H7 (cell line): ENCODE results near the gene PCSK4. TPM values are rescaled to one million over a fixed set of nuclear protein-coding genes. Genes with fewer than 3 reads are reported as not detected.
"Not testable (repeated sequence)": the region's sequence is repeated elsewhere in the genome, so short reads cannot be mapped to it uniquely, and the experiment has no call there.

ENCODE experiments used
- DNase-seq: peaks from one replicate; pipeline ENCODE4 v3.0.0; 2012
- H3K27me3 ChIP-seq: 2 replicates; pipeline ENCODE4 v1.6.0; 2011; ENCODE audit warnings: mild to moderate bottlenecking, low read length; ENCODE audit not compliant: control insufficient read depth, insufficient read depth
- H3K36me3 ChIP-seq: replicated peaks from 2 replicates; pipeline ENCODE4 v1.5.1; 2011; ENCODE audit warnings: low read length; ENCODE audit not compliant: control insufficient read depth, insufficient read depth
- H3K4me3 ChIP-seq: 2 replicates; pipeline ENCODE4 v1.5.1; 2011; ENCODE audit warnings: low read depth, mild to moderate bottlenecking, control low read depth, low read length, moderate library complexity; ENCODE audit not compliant: insufficient read depth
- total RNA-seq: library from RNA; depleted of rRNA; stranded (reverse); fragments of >200 nt; shearing (Covaris generic); gene quantifications from 2 replicates; pipeline ENCODE4 v1.2.3, GENCODE V29; 2014

Gene PCSK4
- total RNA-seq, 1 experiment from 2014 or later: 5.5 TPM

DNA sequence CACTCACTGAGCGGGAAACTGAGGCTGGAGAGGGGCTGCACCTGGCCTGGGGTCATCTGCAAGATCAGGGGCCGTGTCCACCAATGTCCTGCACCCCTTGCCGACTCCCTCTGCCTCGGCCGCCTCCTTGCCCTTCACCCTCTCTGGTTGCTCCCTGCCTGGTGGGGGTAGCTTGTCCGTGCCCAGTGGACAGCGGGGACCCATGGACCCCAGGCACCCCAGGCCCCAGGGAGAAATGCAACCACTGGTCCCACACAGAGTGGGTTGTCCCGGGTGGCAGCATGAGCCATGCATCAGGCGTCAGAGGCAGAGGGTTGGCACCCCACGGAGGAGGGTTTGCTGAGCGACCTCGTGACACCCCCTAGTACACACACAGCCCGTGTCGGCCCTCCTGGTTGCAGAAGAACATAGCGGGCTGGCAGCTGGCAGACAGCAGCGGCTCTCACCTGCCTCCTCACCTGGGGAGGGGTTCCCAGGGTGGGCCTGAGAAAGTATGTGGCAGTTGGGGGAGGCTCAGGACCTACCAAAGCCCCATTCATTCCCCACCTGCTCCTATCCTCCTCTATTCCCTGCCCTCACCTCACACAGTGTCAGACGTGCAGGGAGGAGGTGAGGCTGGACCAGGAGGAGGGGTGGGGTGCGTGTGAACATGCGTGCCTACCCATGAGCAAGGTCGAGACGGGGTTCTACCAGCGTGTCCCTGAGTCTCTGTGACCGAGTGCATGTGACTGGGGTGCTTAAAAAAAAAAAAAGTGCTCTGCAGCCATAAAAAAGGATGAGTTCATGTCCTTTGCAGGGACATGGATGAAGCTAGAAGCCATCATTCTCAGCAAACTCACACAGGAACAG lies 14.0 kb upstream of the PCSK4 start:
- Histone ChIP-seq H3K36me3 (no peaks in the 10 kb centered on the region), H3K27me3 (peaks cover 12% of the 10 kb centered on the region), H3K4me3 (peak overlapping the region; percentile 0; the same call in 1 of the 2 replicates)
- DNase-seq: no peak

DNA sequence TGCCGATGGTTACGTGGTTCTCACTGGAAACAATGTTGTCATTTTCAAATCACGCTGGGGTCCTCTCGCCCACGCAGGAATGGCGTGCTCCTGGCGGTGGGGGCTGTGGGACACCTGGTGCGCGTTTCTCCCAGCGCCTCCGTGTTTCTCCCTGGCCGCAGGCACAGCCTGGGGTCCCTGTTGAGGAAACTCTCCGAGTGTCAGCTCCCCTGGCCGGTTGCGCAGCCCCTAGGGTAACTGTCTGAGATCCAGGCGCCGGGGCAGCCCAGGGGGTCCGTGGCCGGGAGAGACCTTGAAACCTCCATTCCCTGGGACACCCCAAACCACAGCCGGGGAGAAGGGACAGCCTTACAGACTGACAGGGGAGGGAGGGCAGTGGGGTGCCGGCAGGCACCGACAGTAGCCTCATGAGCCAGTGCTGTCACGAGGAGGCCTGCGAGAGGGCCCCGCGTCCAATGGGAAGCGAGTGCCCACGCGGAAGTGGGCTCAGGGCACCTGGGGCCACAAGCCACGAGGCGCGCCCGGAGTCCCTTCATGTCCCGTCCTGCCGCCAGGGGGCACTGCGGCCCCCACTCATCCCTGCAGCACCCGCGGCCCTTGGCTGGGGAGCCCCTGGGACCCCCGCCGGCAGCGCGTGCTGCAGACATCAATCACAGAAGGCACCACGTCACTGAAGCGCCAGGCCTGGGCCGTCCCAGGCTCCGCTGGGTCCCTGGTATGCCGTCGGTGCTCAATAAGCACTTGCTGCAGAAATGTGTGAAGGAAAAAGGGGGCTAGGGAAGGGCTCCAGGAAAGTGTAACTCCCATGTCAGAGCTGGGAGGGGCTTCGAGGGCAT lies 13.2 kb upstream of the PCSK4 start:
- peak overlapping the region; percentile 24; the same call in 1 of the 2 replicates for H3K4me3 ChIP-seq

DNA sequence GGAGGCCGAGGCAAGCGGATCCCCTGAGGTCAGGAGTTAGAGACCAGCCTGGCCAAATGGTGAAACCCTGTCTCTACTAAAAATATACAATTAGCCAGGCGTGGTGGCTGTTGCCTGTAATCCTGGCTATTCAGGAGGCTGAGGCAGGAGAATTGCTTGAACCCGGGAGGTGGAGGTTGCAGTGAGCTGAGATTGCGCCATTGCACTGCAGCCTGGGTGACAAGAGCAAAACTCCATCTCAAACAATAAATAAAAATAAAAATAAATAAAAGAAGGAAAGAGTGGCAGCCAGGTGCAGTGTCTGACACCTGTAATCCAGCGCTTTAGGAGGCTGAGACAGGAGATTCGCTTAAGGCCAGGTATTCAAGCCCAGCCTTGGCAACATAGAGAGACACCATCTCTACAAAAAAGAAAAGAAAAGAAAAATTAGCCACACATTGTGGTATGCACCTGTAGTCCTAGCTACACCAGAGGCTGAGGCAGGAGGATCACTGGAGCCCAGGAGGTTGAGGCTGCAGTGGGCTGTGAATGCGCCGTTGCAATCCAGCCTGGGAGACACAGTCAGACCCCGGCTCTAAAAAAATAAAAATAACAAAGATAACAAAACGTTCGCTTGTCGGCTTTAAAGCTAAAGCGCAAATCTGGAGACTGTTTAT lies 12.4 kb upstream of the PCSK4 start:
- DNase-seq: no peak
- Histone ChIP-seq H3K4me3 (no peak overlapping the region), H3K27me3 (peaks cover 12% of the 10 kb centered on the region), H3K36me3 (no peaks in the 10 kb centered on the region)

More for the DNA sequence above, 13.2 kb upstream of the PCSK4 start:
- Histone ChIP-seq H3K36me3 (no peaks in the 10 kb centered on the region), H3K27me3 (peaks cover 12% of the 10 kb centered on the region)
- DNase-seq: peak; percentile 94

DNA sequence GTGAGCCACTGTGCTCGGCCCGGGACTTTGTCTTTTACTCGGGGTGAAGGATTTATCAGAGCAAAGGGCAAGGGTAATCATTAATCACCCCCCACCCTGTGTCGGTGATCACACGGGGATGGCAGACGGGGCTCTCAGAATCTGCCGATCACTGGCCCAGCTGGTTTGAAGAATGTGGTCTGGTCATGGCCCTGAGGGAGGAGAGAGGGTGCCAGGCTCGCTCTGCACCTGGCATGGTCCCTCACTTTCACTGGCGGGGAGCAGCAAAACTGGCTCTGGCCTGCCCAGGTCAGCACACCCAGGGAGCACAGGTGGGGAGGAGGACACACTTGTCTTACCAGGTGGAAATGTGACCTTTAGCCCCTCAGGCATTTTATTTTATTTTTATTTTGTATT lies 11.0 kb upstream of the PCSK4 start:
- Histone ChIP-seq H3K4me3 (no peak overlapping the region), H3K27me3 (peaks cover 12% of the 10 kb centered on the region), H3K36me3 (no peaks in the 10 kb centered on the region)
- DNase-seq: no peak

DNA sequence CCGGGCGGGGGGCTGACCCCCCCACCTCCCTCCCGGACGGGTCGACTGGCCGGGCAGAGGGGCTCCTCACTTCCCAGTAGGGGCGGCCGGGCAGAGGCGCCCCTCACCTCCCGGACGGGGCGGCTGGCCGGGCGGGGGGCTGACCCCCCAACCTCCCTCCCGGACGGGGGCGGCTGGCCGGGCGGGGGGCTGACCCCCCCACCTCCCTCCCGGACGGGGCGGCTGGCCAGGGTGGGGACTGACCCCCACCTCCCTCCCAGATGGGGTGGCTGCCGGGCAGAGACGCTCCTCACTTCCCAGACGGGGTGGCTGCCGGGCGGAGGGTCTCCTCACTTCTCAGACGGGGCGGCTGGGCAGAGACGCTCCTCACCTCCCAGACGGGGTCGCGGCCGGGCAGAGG lies 9.1 kb upstream of the PCSK4 start:
- H3K36me3 ChIP-seq, DNase-seq, H3K4me3 ChIP-seq: not testable (repeated sequence)
- H3K27me3 ChIP-seq: peaks cover 12% of the 10 kb centered on the region

DNA sequence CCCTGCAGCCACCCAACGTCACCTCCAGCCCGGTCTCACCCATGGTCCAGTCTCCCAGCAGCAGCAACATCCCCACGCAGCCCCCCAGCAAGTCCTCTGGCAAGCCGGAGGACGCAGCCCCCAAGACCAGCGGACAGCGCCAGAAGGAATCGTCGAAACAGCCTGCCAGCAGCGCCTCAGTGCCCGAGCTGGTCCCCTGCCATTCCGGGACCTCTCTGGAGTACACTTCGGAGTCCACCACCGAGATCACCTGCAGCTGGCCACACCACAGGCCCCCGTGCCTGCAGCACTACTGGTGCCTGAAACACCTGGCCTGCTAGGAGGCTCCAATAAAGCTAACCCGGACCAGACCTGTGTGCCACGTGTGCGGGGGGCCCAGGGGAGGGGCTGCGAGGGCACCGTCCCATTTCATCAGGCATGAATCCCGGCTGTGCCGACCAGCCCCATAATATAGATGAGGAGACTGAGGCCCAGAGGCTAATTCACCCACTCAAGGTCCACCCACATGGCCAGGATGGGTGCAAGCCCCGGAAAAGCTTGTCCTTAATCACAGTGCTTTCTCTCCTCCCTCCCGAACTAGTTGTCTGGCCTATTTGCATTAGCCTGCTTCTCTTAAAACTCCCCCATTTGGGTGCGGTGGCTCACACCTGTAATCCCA lies 7.6 kb upstream of the PCSK4 start:
- no peak for DNase-seq
- Histone ChIP-seq H3K27me3 (peaks cover 3% of the 10 kb centered on the region; the same call in 1 of the 2 replicates), H3K4me3 (no peak overlapping the region), H3K36me3 (no peaks in the 10 kb centered on the region)

DNA sequence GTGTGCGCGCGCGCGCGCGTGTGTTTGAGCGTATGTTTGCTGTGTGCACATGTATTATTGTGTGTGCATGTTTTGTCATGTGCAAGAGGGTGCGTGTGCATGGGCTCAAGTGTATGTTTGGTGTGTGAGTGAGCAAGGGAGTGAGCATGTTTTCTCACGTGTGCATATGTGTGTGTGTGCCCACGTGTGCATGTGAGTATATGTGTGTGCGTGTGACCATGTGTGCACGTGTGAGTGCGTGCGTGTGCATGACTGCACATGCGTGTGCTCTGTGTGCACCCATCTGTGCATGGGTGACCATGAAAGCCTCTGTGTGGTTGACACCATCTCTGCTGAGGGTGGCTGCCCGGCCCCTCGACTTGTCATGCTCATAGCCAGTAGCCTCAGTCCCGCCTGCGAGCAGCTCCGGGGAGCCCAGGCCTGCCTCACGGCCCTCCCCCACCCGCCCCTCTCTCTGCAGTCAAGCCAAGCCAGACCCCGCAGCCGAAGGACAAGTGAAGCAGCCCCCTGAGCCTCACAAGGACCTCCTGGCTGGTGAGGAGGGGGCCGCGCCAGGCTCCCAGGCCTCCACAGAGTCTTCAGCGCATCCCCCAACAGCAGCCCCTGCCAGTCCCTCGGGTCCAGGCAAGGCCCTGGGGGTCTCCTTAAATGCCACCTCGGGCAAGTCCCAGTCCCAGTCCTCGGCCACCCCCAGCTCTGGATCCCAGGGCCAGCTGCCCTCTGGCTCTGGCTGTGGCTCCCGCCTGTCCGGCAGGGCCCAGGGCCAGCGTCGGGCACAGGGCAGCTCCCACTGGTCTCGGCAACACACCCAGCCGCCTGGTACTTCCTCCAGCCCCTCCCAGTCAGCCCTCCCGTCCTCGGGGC lies 6.8 kb upstream of the PCSK4 start:
- no peak for DNase-seq
- H3K27me3 ChIP-seq: peaks cover 8% of the 10 kb centered on the region
- H3K4me3 ChIP-seq: no peak overlapping the region
- no peaks in the 10 kb centered on the region for H3K36me3 ChIP-seq

DNA sequence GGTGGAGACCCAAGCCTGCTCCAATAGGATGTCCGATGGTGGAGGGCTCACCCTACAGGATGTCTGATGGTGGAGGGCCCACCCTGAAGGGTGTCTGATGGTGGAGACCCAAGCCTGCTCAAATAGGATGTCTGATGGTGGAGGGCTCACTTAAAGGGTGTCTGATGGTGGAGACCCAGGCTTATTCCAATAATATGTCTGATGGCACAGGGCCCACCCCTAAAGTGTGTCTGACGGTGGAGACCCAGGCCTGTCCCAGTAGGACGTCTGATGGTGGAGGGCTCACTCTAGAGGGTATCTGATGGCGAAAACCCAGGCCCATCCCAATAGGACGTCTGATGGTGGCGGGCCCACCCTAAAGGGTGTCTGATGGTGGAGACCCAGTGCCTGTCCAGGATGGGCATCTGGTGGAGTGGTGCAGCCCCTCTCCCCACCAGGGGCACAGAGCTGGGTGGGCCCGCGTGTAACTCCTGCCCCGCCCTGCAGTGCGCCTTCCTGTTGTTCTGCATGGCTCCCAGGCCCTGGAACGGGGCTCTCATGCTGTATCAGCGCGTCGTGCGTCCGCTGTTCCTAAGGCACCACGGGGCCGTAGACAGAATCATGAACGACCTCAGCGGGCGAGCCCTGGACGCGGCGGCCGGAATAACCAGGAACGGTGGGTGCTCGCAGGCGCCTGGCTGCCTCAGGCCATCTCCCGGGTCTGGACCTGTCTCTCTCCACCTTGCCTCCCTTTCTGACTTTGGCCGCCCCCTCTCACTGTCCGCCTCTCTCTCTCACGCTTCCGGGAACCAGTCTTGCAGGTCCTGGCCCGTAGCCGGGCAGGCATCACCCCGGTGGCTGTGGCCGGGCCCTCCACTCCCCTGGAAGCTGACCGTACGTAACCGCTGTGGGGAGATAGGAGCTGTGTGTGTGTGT lies 5.9 kb upstream of the PCSK4 start:
- no peaks in the 10 kb centered on the region for H3K36me3 ChIP-seq
- H3K4me3 ChIP-seq: no peak overlapping the region
- H3K27me3 ChIP-seq: peaks cover 17% of the 10 kb centered on the region
- no peak for DNase-seq

DNA sequence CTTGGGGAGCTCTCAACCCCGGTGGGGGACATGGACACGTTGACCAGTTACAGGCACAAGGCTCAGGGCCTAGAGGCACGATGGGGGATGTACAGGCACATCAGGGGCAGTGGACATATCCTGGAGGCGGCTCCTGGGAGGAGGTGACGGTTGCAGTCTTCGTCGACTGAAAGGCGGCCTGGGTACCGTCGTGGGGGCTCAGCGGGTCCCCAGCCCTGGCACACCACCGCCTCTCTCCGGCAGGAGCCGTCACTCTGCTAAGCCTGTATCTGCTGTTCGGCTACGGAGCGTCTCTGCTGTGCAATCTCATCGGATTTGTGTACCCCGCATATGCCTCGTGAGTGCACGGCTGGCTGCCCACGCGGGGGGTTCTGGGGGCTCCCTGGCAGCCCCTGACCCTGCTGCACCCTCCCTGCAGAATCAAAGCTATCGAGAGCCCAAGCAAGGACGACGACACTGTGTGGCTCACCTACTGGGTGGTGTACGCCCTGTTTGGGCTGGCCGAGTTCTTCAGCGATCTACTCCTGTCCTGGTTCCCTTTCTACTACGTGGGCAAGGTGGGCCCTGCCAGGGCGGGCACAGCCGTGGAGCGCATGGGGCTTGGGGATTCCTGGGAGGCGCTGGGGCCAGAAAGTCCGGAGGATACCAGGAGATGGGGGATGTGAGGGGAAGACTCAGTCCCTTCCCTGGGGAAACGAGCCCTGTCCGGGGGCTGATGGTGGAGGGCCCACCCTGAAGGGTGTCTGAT lies 5.1 kb upstream of the PCSK4 start:
- Histone ChIP-seq H3K4me3 (no peak overlapping the region), H3K36me3 (no peaks in the 10 kb centered on the region), H3K27me3 (peaks cover 17% of the 10 kb centered on the region)
- no peak for DNase-seq

DNA sequence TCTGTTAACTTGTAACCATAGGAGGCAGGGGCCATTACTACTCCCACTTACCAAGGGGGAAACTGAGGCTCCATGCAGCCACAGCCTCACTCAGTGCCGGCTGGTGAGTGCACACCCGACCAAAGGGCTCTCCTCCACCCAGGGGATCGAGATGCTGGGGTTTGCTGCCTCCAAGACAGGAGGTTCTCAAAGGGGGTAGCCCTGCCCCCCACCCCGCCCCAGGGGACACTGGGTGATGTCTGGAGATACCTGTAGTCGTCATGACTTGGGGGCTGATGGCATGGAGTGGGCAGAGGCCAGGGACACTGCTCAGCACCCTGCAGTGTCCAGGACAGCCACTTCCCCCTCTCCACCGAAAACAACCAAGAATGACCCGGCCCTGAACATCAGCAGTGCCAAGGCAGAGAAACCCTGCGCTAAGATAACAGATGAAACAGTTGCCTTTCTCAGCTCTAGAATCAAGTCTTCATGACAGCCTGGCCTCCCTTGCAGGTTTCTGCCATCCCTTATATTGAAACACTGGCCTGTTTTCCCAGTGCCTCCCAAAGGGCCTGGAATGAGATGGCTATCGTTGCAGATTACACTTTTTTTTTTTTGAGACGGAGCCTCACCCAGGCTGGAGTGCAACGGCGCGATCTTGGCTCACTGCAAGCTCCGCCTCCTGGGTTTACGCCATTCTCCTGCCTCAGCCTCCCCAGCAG lies 4.1 kb upstream of the PCSK4 start:
- H3K27me3 ChIP-seq: peaks cover 19% of the 10 kb centered on the region
- no peak for DNase-seq
- H3K36me3 ChIP-seq: no peaks in the 10 kb centered on the region
- no peak overlapping the region for H3K4me3 ChIP-seq

DNA sequence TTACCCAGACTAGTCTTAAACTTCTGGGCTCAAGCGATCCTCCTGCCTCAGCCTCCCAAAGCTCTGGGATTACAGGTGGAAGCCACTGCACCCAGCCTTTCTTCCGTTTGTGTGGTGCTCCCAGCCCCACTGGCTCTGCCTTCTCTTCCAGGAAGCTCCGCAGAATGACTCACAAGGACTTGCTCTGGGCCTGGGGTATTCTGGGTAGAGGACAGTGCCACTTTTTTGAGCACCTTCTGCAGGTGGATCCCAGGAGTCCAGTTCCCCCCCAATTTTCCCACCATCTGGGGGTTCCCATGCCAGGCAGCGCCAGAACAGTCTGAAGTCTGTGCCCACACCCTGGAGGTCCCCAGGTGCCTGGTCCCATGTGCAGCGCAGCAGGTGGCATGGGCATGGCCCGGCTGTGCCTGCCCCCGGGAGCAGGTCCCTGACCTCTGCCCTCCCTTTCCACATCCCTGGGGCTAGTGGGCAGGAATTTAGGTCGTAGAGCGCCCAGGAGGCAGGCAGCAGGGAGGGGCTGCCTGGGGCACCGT lies 2.4 kb upstream of the PCSK4 start:
- DNase-seq: no peak
- no peaks in the 10 kb centered on the region for H3K36me3 ChIP-seq
- H3K27me3 ChIP-seq: peaks cover 19% of the 10 kb centered on the region
- H3K4me3 ChIP-seq: no peak overlapping the region

DNA sequence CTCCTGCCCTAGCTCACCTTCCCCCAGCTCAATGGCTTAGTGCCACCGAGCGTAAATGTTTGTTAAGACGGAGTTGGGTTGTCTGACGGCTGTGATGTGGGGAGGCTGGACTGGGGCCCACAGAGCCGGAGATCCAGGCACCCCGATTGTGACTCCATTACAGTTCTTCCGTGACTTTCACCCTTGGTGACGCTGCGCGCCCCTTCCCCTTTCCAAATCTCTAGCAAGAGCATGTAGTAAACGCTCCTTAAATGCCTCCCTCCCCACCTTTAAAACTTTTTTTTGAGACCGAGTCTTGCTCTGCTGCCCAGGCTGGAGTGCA lies 1.7 kb upstream of the PCSK4 start:
- Histone ChIP-seq H3K36me3 (no peaks in the 10 kb centered on the region), H3K27me3 (peaks cover 19% of the 10 kb centered on the region), H3K4me3 (peak overlapping the region; percentile 61)
- DNase-seq: no peak
